Panc1 (cell line): ENCODE measurements around the gene XXYLT1. TPM values are rescaled to one million over a fixed set of nuclear protein-coding genes. Genes with fewer than 3 reads are reported as not detected.
A peak's percentile ranks its signal among the peaks of the same experiment; 100 is the strongest.

Experiments used
- ATAC-seq: fragments of 200-7000 bp; cut with Tn5 transposase; 2 replicates; pipeline ENCODE4 v1.9.1; 2020; ENCODE audit warnings: mild to moderate bottlenecking, moderate library complexity
- BruUV-seq: library from RNA; stranded (reverse); fragments of 400-500 nt; replicated peaks from 2 replicates; lab custom pipeline; 2021; lab: Mats Ljungman, UMichigan
- CTCF ChIA-PET: fragments of 300-600 bp; sonication (Branson Sonifier 250); formaldehyde crosslinking; loops from one replicate; lab custom pipeline; 2022; ENCODE audit warnings: antibody characterized with exemption; lab: Charles Lee
- POLR2A ChIA-PET: fragments of 300-600 bp; sonication (Branson Sonifier 250); formaldehyde crosslinking; loops from one replicate; lab custom pipeline; 2022; ENCODE audit warnings: antibody characterized with exemption; lab: Charles Lee
- DNase-seq: peaks from one replicate; pipeline ENCODE4 v3.0.0-alpha.2; 2010; ENCODE audit warnings: low read depth, low spot score
- H3K27ac ChIP-seq: 2 replicates; pipeline ENCODE4 v1.5.1; 2011; ENCODE audit warnings: mild to moderate bottlenecking, low read length, inconsistent platforms
- H3K27me3 ChIP-seq: fragments of 200-500 bp; sonication (Bioruptor generic); 2 replicates; pipeline ENCODE4 v1.6.0; 2014; ENCODE audit warnings: low read length, inconsistent platforms; ENCODE audit not compliant: control insufficient read depth, insufficient read depth
- H3K36me3 ChIP-seq: fragments of 200-500 bp; sonication (Bioruptor generic); 2 replicates; pipeline ENCODE4 v1.5.1; 2014; ENCODE audit warnings: inconsistent platforms, mild to moderate bottlenecking, low read length, moderate library complexity; ENCODE audit not compliant: control insufficient read depth, insufficient read depth
- H3K4me1 ChIP-seq: 2 replicates; pipeline ENCODE4 v1.5.1; 2011; ENCODE audit warnings: inconsistent platforms, mild to moderate bottlenecking, low read length, moderate library complexity; ENCODE audit not compliant: control insufficient read depth, insufficient read depth
- H3K4me3 ChIP-seq, 2 experiments: 2 replicates each; pipeline ENCODE4 v1.5.1; 2011 to 2012; ENCODE audit warnings: low read depth in 2 of 2, low read length in 2 of 2, mild to moderate bottlenecking in 2 of 2, inconsistent platforms in 1 of 2, moderate library complexity in 1 of 2
- H3K9me3 ChIP-seq: fragments of 200-500 bp; sonication (Bioruptor generic); 2 replicates; pipeline ENCODE4 v1.5.1; 2014; ENCODE audit warnings: low read depth, mild to moderate bottlenecking, inconsistent platforms, low read length, moderate library complexity; ENCODE audit not compliant: control insufficient read depth, insufficient read depth
- POLR2AphosphoS5 ChIP-seq: IDR thresholded peaks from 2 replicates; pipeline ENCODE4 v1.6.1; 2012; ENCODE audit warnings: mild to moderate bottlenecking, low read depth, low read length, moderate library complexity
- REST ChIP-seq, 2 experiments: IDR thresholded peaks; 2 replicates each; pipeline ENCODE4 v1.6.1; 2011 to 2012; ENCODE audit warnings: low read depth in 2 of 2, control low read depth in 1 of 2, low read length in 1 of 2, mild to moderate bottlenecking in 1 of 2, moderate library complexity in 1 of 2; ENCODE audit not compliant: insufficient read depth in 1 of 2
- SIN3A ChIP-seq: IDR thresholded peaks from 2 replicates; pipeline ENCODE4 v1.6.1; 2012; ENCODE audit warnings: low read depth, mild to moderate bottlenecking, low read length, moderate library complexity, borderline replicate concordance; ENCODE audit not compliant: insufficient read depth
- TCF7L2 ChIP-seq: IDR thresholded peaks from 2 replicates; pipeline ENCODE4 v1.6.1; 2011; ENCODE audit warnings: mild to moderate bottlenecking, low read depth, low read length, inconsistent platforms
- in situ Hi-C: cut with HindIII; loops from 2 replicates; pipeline ENCODE4 v1.10.0; 2016; ENCODE audit warnings: low sequenced_read_pairs, low pct_unique_long_range_greater_than_20kb
- intact Hi-C: fragments of 100-400 bp; cut with micrococcal nuclease; formaldehyde crosslinking; loops from one replicate; pipeline ENCODE4 v1.10.0; 2022; ENCODE audit not compliant: unreplicated experiment
- total RNA-seq: library from RNA; stranded (reverse); gene quantifications from one replicate; pipeline ENCODE4 v1.2.1, GENCODE V29; 2021; ENCODE audit not compliant: unreplicated experiment
- TF ChIP-seq, protein P1 (sequence below): fragments of 450-650 bp; IDR thresholded peaks from 2 replicates; pipeline ENCODE4 v1.5.1; 2017; ENCODE audit warnings: mild to moderate bottlenecking

XXYLT1 gene
- total RNA-seq, 1 experiment from 2014 or later: 26.0 TPM

GRCh38 chr3:195101001-195101583 is 169.9 kb downstream of the XXYLT1 start:
- Histone ChIP-seq H3K9me3 (no peaks in the 10 kb centered on the region), H3K4me1 (peaks cover 73% of the 10 kb centered on the region), H3K27me3 (no peaks in the 10 kb centered on the region), H3K27ac (peak overlapping the region; percentile 94), H3K4me3 (no peak overlapping the region), H3K36me3 (no peaks in the 10 kb centered on the region)
- in situ Hi-C loops: no loop called here
- ChIA-PET CTCF (interaction anchor here (0.6 kb wide), 1 partner anchor 309 kb away, joined by 4 read pairs; no protein-coding TSS in a partner anchor), POLR2A (interaction anchor here (1.2 kb wide), 1 partner anchor 408 kb away, joined by 6 read pairs; no protein-coding TSS in a partner anchor)
- no peak for DNase-seq
- intact Hi-C loops: loop anchor here (5.0 kb wide), 1 partner anchor 69 kb away; no protein-coding TSS in a partner anchor
- TF ChIP-seq TCF7L2 (no peak), POLR2AphosphoS5 (no peak), SIN3A (no peak), REST (IDR thresholded peaks at IDR 0.05; ENCODE audit: insufficient read depth in 1 of 2, low read depth in 2 of 2, low read length in 1 of 2) (no peak)
- TF ChIP-seq, protein P1, sequence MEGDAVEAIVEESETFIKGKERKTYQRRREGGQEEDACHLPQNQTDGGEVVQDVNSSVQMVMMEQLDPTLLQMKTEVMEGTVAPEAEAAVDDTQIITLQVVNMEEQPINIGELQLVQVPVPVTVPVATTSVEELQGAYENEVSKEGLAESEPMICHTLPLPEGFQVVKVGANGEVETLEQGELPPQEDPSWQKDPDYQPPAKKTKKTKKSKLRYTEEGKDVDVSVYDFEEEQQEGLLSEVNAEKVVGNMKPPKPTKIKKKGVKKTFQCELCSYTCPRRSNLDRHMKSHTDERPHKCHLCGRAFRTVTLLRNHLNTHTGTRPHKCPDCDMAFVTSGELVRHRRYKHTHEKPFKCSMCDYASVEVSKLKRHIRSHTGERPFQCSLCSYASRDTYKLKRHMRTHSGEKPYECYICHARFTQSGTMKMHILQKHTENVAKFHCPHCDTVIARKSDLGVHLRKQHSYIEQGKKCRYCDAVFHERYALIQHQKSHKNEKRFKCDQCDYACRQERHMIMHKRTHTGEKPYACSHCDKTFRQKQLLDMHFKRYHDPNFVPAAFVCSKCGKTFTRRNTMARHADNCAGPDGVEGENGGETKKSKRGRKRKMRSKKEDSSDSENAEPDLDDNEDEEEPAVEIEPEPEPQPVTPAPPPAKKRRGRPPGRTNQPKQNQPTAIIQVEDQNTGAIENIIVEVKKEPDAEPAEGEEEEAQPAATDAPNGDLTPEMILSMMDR: no peak
- no peak for ATAC-seq
- BruUV-seq: no TSS peak

DNA sequence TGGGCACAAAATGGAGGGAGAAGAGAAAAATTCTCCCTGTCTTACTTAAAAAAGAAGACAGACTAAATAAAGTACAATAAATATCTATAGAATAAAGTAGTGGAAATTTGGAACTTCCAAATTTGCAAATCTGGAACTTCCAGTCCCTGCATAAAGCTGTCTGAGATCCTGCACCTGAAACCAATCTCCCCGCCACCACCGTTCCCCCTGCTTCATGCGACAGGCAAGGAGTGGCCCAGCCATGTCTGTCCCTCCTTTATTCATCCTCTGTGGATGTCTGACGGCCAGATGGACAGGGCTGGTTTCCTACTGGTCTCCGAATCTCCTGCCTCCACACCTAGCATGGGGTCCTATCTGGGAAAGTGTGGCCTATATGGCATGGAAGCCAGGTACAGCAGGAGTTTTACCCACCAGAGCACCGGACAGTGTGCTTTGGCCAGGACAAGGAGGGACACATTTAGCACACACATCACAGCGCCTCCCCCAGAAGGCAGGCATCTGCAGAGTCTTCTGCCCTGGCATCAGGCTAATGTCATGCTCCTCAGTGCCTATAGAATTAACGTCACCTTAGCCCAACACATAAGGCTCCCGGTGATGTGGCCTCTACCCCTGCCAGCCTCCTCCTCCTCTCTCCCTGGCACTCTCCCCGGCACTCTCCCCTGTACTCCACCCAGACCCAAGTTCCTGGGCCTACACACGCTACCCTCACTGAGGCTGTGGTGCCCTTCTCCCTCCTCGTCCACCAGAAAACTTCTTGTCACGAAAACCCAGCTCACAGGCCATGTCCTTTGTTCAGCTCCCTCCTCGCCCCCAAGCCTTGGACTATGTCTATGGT is 170.8 kb downstream of the XXYLT1 start:
- H3K36me3 ChIP-seq: no peaks in the 10 kb centered on the region
- intact Hi-C loops: loop anchor here (5.0 kb wide), 1 partner anchor 68 kb away; no protein-coding TSS in a partner anchor
- H3K27me3 ChIP-seq: no peaks in the 10 kb centered on the region
- ATAC-seq: no peak
- peak overlapping the region; percentile 94 for H3K27ac ChIP-seq
- H3K9me3 ChIP-seq: no peaks in the 10 kb centered on the region
- CTCF ChIA-PET: no interaction called here
- in situ Hi-C loops: no loop called here
- no peak overlapping the region for H3K4me3 ChIP-seq
- POLR2A ChIA-PET: interaction anchor here (1.2 kb wide), 1 partner anchor 407 kb away, joined by 6 read pairs; no protein-coding TSS in a partner anchor
- BruUV-seq: no TSS peak
- TF ChIP-seq POLR2AphosphoS5: no peak
- TF ChIP-seq TCF7L2: no peak
- no peak for TF ChIP-seq SIN3A
- TF ChIP-seq, protein P1: no peak
- no peak for TF ChIP-seq REST (IDR thresholded peaks at IDR 0.05; ENCODE audit: insufficient read depth in 1 of 2, low read depth in 2 of 2, low read length in 1 of 2)
- H3K4me1 ChIP-seq: peaks cover 71% of the 10 kb centered on the region
- DNase-seq: no peak
